ENCODE data around the gene LILRB5. TPM values are rescaled to one million over a fixed set of nuclear protein-coding genes. Genes with fewer than 3 reads are reported as not detected.

LILRB5 gene
- total and polyA plus RNA-seq, 2 of the 8 experiments (the other 6 are each of a cell fraction or from before 2014, with no cell fraction given): 0.05 TPM; not detected in 1

- no peak overlapping the region for H3K56ac ChIP-seq (replicated peaks; ENCODE audit: insufficient read length, low read depth, low read length)
- CTCF ChIA-PET (ENCODE audit: partially characterized antibody): interaction anchor here (1.2 to 1.6 kb wide), 3 partner anchors 21 to 27 kb away, joined by 3 to 6 read pairs (median 3); no protein-coding TSS in a partner anchor
- DNase-seq (ENCODE audit: low read depth in 1 of 2, low spot score in 2 of 2) (no peak), FAIRE-seq (no peak)
- H2AK5ac ChIP-seq (ENCODE audit: low read depth, low read length): no peak overlapping the region
- H3K23me2 ChIP-seq (ENCODE audit: low read depth, low read length): peaks cover 9% of the 10 kb centered on the region
- H3K23ac ChIP-seq (ENCODE audit: insufficient read length): no peak overlapping the region
- no peak overlapping the region for H4K91ac ChIP-seq (replicated peaks; ENCODE audit: insufficient read length, low read length)
- H3K4ac ChIP-seq (replicated peaks; ENCODE audit: insufficient read length, low read depth, low read length): no peak overlapping the region
- POLR2A ChIA-PET (ENCODE audit: partially characterized antibody): interaction anchor here (0.8 to 23.4 kb wide), 22 partner anchors 10 to 229 kb away, joined by 3 to 909 read pairs (median 6); partner anchors contain the start of genes CNOT3, LILRB2, LILRB3 and LILRB5
- no peak overlapping the region for H2AFZ ChIP-seq (ENCODE audit: low read length)
- H4K8ac ChIP-seq (ENCODE audit: extremely low read depth, insufficient read depth, low read length): no peak overlapping the region
- peaks cover 43 to 57% (median 53%) of the 10 kb centered on the region in 4 experiments for H3K36me3 ChIP-seq (ENCODE audit: control insufficient read depth in 2 of 4, insufficient read depth in 4 of 4, low read length in 3 of 4)
- H3K4me2 ChIP-seq (ENCODE audit: insufficient read depth in 1 of 2, low read depth in 2 of 2, low read length in 2 of 2): no peak overlapping the region; a peak in 1 of 4 replicates
- H3K9ac ChIP-seq (replicated peaks in 1 of 4; ENCODE audit: extremely low read depth in 1 of 4, low read depth in 3 of 4, low read length in 3 of 4): no peak overlapping the region; a peak in 1 of 7 replicates
- H4K5ac ChIP-seq (ENCODE audit: insufficient read length, low read depth, low read length): no peak overlapping the region
- peaks cover 49 to 51% of the 10 kb centered on the region in 2 experiments for H4K20me1 ChIP-seq (replicated peaks in 1 of 2; ENCODE audit: control insufficient read depth in 1 of 2, insufficient read depth in 2 of 2, low read length in 2 of 2)
- H3K79me1 ChIP-seq (ENCODE audit: low read depth, low read length): peaks cover 18% of the 10 kb centered on the region
- H3K27ac ChIP-seq (ENCODE audit: low read depth, low read length): peak overlapping the region; percentile 32; the same call in 1 of the 2 replicates
- H3K18ac ChIP-seq (ENCODE audit: extremely low read depth, low read length): no peak overlapping the region
- no peak overlapping the region for H2BK5ac ChIP-seq (ENCODE audit: low read depth, low read length)
- 100% methylated on average over 5 of the region's 5 CpGs; no CpG with 5 or more reads in 1 of the 2 experiments for WGBS, 2 experiments (ENCODE audit: extremely low coverage in 1 of 2, insufficient coverage in 1 of 2, insufficient read length in 1 of 2, insufficient replicate concordance in 2 of 2, low coverage in 1 of 2, low lambda C conversion rate in 2 of 2, missing lambda C conversion rate in 1 of 2)
- H3K27me3 ChIP-seq (replicated peaks in 1 of 4; ENCODE audit: control insufficient read depth in 3 of 4, extremely low read depth in 1 of 4, insufficient read depth in 3 of 4, low read length in 3 of 4): no peaks in the 10 kb centered on the region
- no peak overlapping the region for H3K4me3 ChIP-seq (ENCODE audit: extremely low read depth in 1 of 4, insufficient read depth in 2 of 4, low read depth in 3 of 4, low read length in 4 of 4)
- no peak overlapping the region for H2BK20ac ChIP-seq (ENCODE audit: low read length)
- H3K9me3 ChIP-seq (ENCODE audit: insufficient read depth in 2 of 2, low read depth in 1 of 2, low read length in 1 of 2): no peaks in the 10 kb centered on the region
- peaks cover 16 to 43% of the 10 kb centered on the region in 2 experiments for H3K79me2 ChIP-seq (ENCODE audit: control insufficient read depth in 1 of 2, insufficient read depth in 2 of 2, low read length in 2 of 2)
- peaks cover 9 to 18% (median 14%) of the 10 kb centered on the region in 4 experiments for H3K4me1 ChIP-seq (replicated peaks in 1 of 4; ENCODE audit: control insufficient read depth in 3 of 4, insufficient read depth in 4 of 4, low read length in 3 of 4)
- H3K14ac ChIP-seq (ENCODE audit: insufficient read length): no peak overlapping the region
- no peak overlapping the region for H2BK15ac ChIP-seq (ENCODE audit: low read length)
- no peak overlapping the region for H2BK120ac ChIP-seq (replicated peaks; ENCODE audit: low read depth, low read length)
- no peak overlapping the region for H2BK12ac ChIP-seq (ENCODE audit: low read depth, low read length)
- TF ChIP-seq SP4 (IDR thresholded peaks at IDR 0.05; ENCODE audit: low read length) (0 out of 2 replicates have a peak, but pooled peaks have one; percentile 16), SIRT6 (IDR thresholded peaks at IDR 0.05; ENCODE audit: low read length) (no peak), CBX5 (IDR thresholded peaks at IDR 0.05; ENCODE audit: low read depth, low read length) (no peak), BACH1 (IDR thresholded peaks at IDR 0.05; ENCODE audit: low read length) (no peak), RAD21 (IDR thresholded peaks at IDR 0.05 in 1 of 2, conservative IDR thresholded peaks at IDR 0.05 in 1 of 2; ENCODE audit: low read depth in 2 of 2, low read length in 2 of 2) (no peak), RXRA (IDR thresholded peaks at IDR 0.05; ENCODE audit: insufficient read depth, low read depth, low read length) (no peak), TAF1 (IDR thresholded peaks at IDR 0.05; ENCODE audit: low read depth, low read length) (no peak), NANOG (IDR thresholded peaks at IDR 0.05; ENCODE audit: insufficient read depth, low read depth, low read length, poor library complexity, severe bottlenecking) (no peak), RFX5 (IDR thresholded peaks at IDR 0.05; ENCODE audit: borderline replicate concordance, low read depth, low read length) (no peak), ZNF274 (IDR thresholded peaks at IDR 0.05; ENCODE audit: borderline replicate concordance, extremely low read depth, low read length) (no peak)
- TF ChIP-seq, protein P1, sequence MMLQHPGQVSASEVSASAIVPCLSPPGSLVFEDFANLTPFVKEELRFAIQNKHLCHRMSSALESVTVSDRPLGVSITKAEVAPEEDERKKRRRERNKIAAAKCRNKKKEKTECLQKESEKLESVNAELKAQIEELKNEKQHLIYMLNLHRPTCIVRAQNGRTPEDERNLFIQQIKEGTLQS (IDR thresholded peaks at IDR 0.05; ENCODE audit: insufficient read depth, low read depth, low read length): no peak
- TF ChIP-seq, protein P2, sequence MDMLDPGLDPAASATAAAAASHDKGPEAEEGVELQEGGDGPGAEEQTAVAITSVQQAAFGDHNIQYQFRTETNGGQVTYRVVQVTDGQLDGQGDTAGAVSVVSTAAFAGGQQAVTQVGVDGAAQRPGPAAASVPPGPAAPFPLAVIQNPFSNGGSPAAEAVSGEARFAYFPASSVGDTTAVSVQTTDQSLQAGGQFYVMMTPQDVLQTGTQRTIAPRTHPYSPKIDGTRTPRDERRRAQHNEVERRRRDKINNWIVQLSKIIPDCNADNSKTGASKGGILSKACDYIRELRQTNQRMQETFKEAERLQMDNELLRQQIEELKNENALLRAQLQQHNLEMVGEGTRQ (IDR thresholded peaks at IDR 0.05; ENCODE audit: low read length): no peak
These were observed 49.4 kb downstream of the LILRB5 start for GRCh38 chr19:54207676-54207982.

Measured in H1 (cell line).